Activated T-helper 1 cell treated with anti-CD3 and anti-CD28 coated beads, Interleukin-12 subunit alpha, Interleukin-12 subunit beta, Interleukin-2, Interleukin-4 antibody, amounts not matched to agents 30 ng/mL and 10 ng/mL and 1 ng/mL, durations not matched to agents 14 hours and 24 hours and 36 hours (primary cell): ENCODE data around the gene ATP5MG. TPM values are rescaled to one million over a fixed set of nuclear protein-coding genes. Genes with fewer than 3 reads are reported as not detected.
A peak's percentile ranks its signal among the peaks of the same experiment; 100 is the strongest.

ENCODE experiments used
- DNase-seq: peaks from one replicate; pipeline ENCODE4 v3.0.0; 2021; ENCODE audit warnings: low spot score
- H3K27ac Mint-ChIP-seq: one replicate; pipeline ENCODE4 v1.8.0; 2021; ENCODE audit warnings: mild to moderate bottlenecking, mixed read lengths
- H3K27me3 Mint-ChIP-seq: one replicate; pipeline ENCODE4 v1.8.0; 2022; ENCODE audit warnings: mild to moderate bottlenecking, moderate library complexity, mixed read lengths; ENCODE audit not compliant: insufficient read depth
- H3K36me3 Mint-ChIP-seq: one replicate; pipeline ENCODE4 v1.8.0; 2021; ENCODE audit warnings: low read depth, mixed read lengths
- H3K4me1 Mint-ChIP-seq: one replicate; pipeline ENCODE4 v1.8.0; 2021; ENCODE audit warnings: low read depth, mixed read lengths
- H3K4me3 Mint-ChIP-seq: one replicate; pipeline ENCODE4 v1.8.0; 2021; ENCODE audit warnings: mild to moderate bottlenecking, moderate library complexity, mixed read lengths
- H3K9me3 Mint-ChIP-seq: one replicate; pipeline ENCODE4 v1.8.0; 2021; ENCODE audit warnings: mixed read lengths
- intact Hi-C: fragments of 100-400 bp; cut with micrococcal nuclease; formaldehyde crosslinking; loops from one replicate; pipeline ENCODE4 v1.15.1; 2024
- total RNA-seq: library from RNA; stranded (reverse); gene quantifications from 2 replicates; pipeline ENCODE4 v1.2.3, GENCODE V29; 2022

ATP5MG gene
- total RNA-seq, 1 donor from 2014 or later: 216 TPM

DNA sequence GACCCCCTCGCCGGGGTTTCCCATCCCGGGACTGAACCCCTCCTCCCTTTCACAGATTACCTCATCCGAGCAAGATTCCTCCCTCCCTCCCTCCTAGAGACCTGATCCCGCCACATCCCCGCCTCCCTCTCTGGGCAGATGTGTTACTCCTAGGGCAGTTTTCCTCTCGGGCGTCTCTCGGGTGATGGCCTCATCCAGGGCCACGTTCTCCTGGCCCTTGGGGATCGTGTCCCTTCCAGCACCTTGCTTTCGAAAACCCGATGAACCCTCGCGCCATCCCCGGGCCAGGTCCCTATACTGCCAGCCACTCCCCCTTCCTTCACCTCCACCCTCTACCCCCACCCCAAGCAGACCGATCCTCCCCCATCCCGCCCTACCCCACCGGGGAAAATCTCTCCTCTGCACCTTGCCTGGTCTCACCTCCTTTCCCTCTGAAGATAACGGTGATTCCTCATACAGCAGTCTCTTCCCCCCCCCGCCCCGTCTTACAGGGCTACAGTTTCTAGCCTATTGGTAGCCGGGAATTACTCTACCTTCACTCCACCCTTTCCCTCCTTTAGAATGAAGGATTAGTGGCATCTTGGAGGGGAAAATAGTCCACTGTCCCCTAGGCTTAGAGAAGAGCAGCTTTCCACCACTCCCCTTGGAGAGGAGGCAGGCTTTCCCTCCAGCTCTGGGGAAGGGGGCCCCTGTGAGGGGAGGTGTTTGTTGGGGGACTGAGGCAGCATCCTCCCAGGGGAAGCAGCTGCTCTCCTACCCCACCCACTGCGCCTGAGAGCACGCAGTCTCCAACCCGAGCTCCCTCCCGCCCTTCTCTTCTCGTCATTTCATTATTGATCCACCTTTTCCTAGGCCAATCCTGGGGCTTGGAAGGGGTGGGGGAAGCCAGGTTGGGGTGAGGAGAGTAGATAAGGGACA is 36.1 kb downstream of the ATP5MG start:
- Mint-ChIP-seq H3K36me3 (peaks cover 20% of the 10 kb centered on the region), H3K27me3 (no peaks in the 10 kb centered on the region), H3K27ac (peak overlapping the region; percentile 89), H3K4me3 (peak overlapping the region; percentile 91), H3K9me3 (no peaks in the 10 kb centered on the region), H3K4me1 (peaks cover 59% of the 10 kb centered on the region)
- DNase-seq: peak; percentile 25
- intact Hi-C loops: loop anchor here (1.0 to 5.0 kb wide), 11 partner anchors 11 to 620 kb away; partner anchors contain the start of genes ARCN1, CD3D, CD3E and DDX6

DNA sequence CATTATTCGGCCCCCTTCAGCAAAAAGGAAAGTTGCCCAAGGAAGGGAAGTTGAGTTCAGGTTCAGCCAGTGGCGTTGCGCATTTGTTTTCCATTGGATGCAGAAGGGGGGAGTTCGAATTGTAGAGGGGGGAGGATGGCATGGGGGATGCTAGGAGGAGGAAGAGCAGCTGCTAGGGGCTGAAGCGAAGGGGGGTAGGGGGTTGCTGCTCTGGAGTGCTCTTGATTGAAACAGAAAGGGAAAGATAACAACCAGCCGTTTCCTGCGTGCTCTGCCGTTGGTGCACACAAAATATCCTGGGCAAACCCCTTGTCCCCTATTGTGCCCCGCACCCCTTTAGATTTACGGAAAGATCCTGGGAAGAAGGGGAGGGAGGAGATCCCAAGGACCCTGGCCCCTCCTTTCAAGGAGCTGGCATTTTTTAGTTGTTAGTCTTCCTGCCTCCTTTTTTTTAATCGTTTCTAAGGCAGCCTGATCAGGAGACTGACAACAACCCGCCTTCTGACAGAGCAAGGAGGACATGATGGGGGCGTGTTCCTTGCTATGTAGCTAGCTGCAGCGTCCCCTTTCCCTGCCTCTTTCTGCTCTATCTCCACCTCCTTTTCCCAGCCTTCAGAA is 37.0 kb downstream of the ATP5MG start:
- Mint-ChIP-seq H3K9me3 (no peaks in the 10 kb centered on the region), H3K27ac (peak overlapping the region; percentile 89), H3K27me3 (no peaks in the 10 kb centered on the region), H3K4me1 (peaks cover 68% of the 10 kb centered on the region), H3K4me3 (peak overlapping the region; percentile 91), H3K36me3 (peaks cover 20% of the 10 kb centered on the region)
- peak; percentile 54 for DNase-seq
- intact Hi-C loops: loop anchor here (1.0 to 5.0 kb wide), 10 partner anchors 10 to 621 kb away; partner anchors contain the start of genes ARCN1, CD3E, DDX6 and UBE4A

DNA sequence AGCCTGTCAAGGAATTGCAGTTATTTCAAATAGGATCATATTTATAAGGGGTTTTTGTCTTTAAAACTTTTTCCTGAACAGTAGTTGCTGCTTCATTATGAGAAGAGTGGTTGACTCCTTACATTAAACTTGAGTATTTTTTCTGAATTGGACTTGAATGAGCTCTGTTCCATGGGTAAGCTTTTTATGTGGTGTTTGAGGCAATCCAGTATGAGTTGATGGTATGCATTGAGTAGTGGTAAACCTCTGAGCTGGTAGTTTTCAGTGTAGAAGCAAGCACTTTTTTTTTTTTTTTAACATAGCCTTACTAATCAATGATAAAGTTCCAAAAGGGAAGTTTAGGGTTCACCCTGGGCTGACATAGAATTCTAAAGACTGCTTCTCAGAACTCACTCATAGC is 38.2 kb downstream of the ATP5MG start:
- H3K9me3 Mint-ChIP-seq: no peaks in the 10 kb centered on the region
- peaks cover 21% of the 10 kb centered on the region for H3K36me3 Mint-ChIP-seq

DNA sequence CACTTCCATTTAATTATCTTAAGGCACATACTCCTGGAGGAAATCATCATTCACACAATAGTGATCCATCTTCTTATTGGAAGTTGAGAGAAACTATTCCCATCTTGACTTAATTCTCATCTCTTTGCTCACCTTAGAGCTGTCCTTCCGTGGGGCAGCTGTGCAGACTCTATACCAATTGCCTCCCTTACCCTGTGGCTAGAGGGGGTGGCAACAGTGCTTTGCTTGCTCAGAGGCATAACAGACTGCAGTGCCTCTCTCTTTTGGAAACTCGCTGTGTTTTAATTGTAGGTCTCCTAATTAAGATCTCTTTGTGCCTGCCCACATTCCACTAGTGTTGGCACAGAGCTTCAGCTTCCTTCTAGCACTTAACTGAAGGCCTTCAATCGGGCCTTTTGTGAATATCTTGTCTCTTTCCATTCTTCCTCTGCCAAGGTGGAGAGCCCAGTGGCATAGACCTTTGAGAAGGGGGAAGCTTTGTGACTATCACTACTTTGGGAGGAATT is 40.4 kb downstream of the ATP5MG start:
- DNase-seq: no peak
- peaks cover 34% of the 10 kb centered on the region for H3K36me3 Mint-ChIP-seq
- peaks cover 87% of the 10 kb centered on the region for H3K4me1 Mint-ChIP-seq

More for the DNA sequence above, 38.2 kb downstream of the ATP5MG start:
- Mint-ChIP-seq H3K4me1 (peaks cover 72% of the 10 kb centered on the region), H3K27ac (peak overlapping the region; percentile 89), H3K4me3 (peak overlapping the region; percentile 91), H3K27me3 (no peaks in the 10 kb centered on the region)
- no peak for DNase-seq
- intact Hi-C loops: loop anchor here (2.0 to 5.0 kb wide), 8 partner anchors 133 to 622 kb away; partner anchors contain the start of genes ARCN1, CD3E, DDX6 and IL10RA

DNA sequence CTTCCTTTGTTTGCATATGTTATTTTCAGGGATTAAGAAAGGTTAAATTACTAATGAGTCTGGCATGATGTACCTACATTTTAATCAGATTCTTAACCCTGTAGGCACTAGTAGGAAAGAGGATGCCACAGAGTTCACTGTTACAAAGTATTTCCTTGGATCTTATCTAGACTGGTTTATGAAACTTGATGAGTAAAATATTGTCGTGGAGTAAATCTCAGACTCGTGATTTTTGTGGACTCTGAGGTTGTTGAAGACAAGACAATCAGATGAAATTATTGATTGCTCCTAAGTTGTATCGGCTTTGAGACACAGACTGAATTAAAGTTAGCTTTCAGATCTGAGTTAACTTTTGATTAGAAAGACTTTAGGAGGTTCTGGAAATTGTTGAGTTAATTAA is 40.9 kb downstream of the ATP5MG start:
- Mint-ChIP-seq H3K4me1 (peaks cover 92% of the 10 kb centered on the region), H3K9me3 (no peaks in the 10 kb centered on the region), H3K27ac (peak overlapping the region; percentile 85), H3K27me3 (no peaks in the 10 kb centered on the region), H3K4me3 (peak overlapping the region; percentile 27), H3K36me3 (peaks cover 36% of the 10 kb centered on the region)
- no peak for DNase-seq
- intact Hi-C loops: loop anchor here (2.0 to 5.0 kb wide), 2 partner anchors 396 to 455 kb away; partner anchors contain the start of gene IL10RA

More for the DNA sequence above, 40.4 kb downstream of the ATP5MG start:
- H3K9me3 Mint-ChIP-seq: no peaks in the 10 kb centered on the region
- peak overlapping the region; percentile 27 for H3K4me3 Mint-ChIP-seq
- intact Hi-C loops: loop anchor here (2.0 to 5.0 kb wide), 2 partner anchors 395 to 455 kb away; partner anchors contain the start of gene IL10RA
- no peaks in the 10 kb centered on the region for H3K27me3 Mint-ChIP-seq
- peak overlapping the region; percentile 85 for H3K27ac Mint-ChIP-seq

DNA sequence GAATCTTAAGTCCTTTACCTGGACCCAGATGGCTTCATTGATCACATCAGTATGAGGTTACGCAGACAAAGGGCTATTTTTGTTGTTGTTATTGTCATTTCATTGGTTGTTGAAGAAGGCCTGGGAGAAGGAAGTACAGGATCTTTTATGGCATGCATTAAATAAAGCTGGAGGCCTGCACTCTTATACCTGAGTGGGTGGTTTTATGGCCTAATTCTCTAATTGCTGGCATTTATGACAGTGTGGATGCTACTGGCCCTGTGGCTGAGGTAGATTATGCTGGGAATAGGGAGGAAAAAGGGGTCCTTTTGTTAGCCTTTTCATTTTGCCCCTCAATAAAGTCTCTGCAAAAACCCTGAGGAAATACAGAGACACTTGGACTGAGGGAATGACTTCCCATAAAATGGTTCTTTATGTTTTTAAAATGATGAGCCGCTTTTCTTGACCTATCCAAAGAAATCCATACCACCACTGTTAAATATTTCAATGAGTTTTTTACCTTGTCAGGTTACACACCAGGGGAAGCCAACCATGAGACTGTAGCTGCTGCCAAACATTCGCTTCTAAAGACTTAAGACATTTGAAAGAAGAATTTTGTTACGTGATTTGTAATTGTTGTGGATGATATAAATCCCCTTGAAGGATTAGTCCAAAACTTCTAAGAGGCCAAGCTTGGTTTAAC is 41.6 kb downstream of the ATP5MG start:
- Mint-ChIP-seq H3K4me1 (peaks cover 94% of the 10 kb centered on the region), H3K4me3 (peak overlapping the region; percentile 27), H3K27me3 (no peaks in the 10 kb centered on the region), H3K27ac (peak overlapping the region; percentile 71), H3K9me3 (no peaks in the 10 kb centered on the region), H3K36me3 (peaks cover 41% of the 10 kb centered on the region)
- intact Hi-C loops: loop anchor here (2.0 to 5.0 kb wide), 2 partner anchors 396 to 456 kb away; partner anchors contain the start of gene IL10RA
- no peak for DNase-seq

DNA sequence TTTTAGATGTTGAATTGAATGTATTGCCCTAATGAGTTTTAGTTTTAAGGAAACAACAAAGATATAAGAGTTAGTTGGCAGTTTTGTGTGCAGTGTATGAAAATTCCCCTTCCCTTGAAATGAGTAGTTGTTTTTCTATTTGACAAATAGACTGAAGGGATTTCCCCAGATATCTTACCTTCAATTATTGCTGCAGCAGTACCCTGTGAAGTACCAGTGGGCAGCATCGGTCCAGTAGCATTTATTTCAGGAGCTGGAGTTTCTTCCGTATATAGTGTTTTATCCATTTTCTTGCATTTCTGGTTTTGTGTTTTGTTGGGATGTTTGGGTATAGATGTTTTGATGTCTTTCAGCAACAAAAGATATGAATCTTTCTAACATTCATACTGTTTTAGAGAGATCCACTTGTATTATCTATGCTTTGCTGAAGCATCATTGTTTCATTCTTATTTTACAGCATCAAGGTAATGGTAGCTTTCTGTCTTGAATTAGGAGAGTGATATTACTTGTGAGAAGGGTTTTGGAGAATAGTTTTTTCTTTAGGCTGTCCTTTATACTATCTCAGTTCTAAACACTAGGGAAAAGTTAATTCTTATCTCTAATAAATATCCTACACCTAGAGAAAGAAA is 42.3 kb downstream of the ATP5MG start:
- Mint-ChIP-seq H3K27ac (peak overlapping the region; percentile 71), H3K36me3 (peaks cover 41% of the 10 kb centered on the region)

DNA sequence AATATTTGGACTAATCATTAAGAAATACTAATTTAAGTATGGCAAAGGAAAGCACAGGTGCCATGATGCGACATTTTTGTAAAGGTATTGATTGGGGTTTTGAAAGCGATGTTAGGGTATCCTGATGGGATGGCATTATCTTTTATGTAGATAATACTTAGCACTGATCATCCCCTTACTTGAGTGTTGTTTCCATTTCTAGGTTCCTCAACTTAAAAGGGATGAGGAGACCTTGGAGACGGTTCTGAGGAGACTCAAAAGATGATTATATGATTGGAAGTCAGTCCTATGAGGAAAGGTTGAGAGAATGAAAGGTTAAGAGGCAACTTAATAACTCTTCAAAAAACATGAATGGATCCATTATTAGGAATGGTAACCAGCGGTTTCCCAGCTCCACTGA is 46.0 kb downstream of the ATP5MG start:
- Mint-ChIP-seq H3K9me3 (no peaks in the 10 kb centered on the region), H3K36me3 (peaks cover 29% of the 10 kb centered on the region), H3K27ac (no peak overlapping the region), H3K27me3 (no peaks in the 10 kb centered on the region), H3K4me1 (peaks cover 76% of the 10 kb centered on the region), H3K4me3 (peak overlapping the region; percentile 30)
- DNase-seq: no peak
- intact Hi-C loops: no loop called here

More for the DNA sequence above, 42.3 kb downstream of the ATP5MG start:
- H3K4me3 Mint-ChIP-seq: peak overlapping the region; percentile 27
- H3K9me3 Mint-ChIP-seq: no peaks in the 10 kb centered on the region
- peaks cover 96% of the 10 kb centered on the region for H3K4me1 Mint-ChIP-seq
- H3K27me3 Mint-ChIP-seq: no peaks in the 10 kb centered on the region
- intact Hi-C loops: loop anchor here (2.0 to 5.0 kb wide), 2 partner anchors 397 to 456 kb away; partner anchors contain the start of gene IL10RA
- DNase-seq: no peak

DNA sequence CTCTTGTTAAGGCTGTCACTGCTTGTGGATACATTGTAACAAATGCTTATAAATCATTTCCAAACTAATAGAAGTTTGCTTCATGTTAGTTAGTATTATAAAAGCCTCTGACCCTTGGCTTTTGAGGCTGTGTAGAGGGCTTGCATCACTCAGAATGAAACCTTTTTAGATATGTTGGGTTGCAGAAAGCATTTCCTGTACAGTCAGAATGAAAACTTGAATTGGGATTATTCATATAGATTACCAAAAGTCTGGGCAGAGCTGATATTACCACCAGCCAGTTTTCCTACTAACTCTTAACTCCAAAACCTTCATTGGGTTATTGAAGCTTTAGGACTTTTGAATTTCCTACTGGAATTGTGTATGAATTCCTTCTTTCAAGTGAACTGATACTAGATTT is 46.9 kb downstream of the ATP5MG start:
- peaks cover 35% of the 10 kb centered on the region for H3K36me3 Mint-ChIP-seq
- peak overlapping the region; percentile 22 for H3K27ac Mint-ChIP-seq
- no peak for DNase-seq
- intact Hi-C loops: loop anchor here (1.0 to 2.0 kb wide), 2 partner anchors 10 to 15 kb away; no protein-coding TSS in a partner anchor
- no peaks in the 10 kb centered on the region for H3K9me3 Mint-ChIP-seq
- H3K27me3 Mint-ChIP-seq: no peaks in the 10 kb centered on the region
- peak overlapping the region; percentile 6 for H3K4me3 Mint-ChIP-seq
- peaks cover 73% of the 10 kb centered on the region for H3K4me1 Mint-ChIP-seq

DNA sequence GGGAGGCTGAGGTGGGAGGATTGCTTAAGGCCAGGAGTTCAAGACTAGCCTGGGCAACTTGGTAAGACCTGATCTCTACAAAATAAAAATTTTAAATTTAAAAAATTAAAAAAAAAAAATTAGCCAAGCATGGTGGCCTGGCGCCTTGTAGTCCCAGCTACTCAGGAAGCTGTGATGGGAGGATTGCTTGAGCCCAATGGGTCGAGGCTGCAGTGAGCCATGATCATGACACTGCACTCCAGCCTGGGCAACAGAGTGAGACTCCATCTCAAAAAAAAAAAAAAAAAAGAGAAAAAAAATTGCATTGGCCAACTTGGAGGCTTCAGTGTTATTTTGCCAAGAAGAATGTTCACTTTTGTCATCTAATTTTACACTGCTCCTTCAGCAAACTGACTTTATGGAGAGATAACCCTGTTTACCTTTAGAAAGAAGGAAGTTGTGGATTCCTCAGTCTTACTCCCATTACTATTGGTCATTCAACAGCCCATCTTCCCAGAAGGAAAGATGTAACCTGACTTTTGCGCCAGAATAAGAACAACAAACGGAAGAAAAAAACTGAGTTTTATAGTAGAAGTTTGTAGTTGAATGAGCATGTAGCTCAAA is 48.0 kb downstream of the ATP5MG start:
- intact Hi-C loops: loop anchor here (2.0 kb wide), 1 partner anchor 13 kb away; no protein-coding TSS in a partner anchor

DNA sequence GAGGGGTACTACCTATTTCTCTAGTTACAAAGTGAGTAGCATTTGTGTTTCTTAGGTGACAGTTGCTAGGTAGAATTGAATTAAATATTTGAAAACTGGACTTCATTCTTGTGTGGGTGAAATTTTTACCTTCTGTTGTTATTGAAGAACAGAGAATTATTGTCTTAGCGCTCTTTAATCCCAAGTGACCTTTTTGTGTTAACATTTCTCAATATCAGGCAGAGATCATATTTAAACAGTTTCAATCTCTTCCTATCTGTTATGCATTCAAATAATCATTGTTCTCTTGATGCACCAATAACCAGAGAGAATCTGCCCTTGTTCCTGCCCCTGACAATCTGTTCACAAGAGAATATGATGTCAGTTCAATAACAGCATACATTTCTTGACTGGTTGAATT is 49.0 kb downstream of the ATP5MG start:
- no peak for DNase-seq
- no peaks in the 10 kb centered on the region for H3K27me3 Mint-ChIP-seq
- intact Hi-C loops: no loop called here
- H3K4me3 Mint-ChIP-seq: no peak overlapping the region
- no peaks in the 10 kb centered on the region for H3K9me3 Mint-ChIP-seq
- H3K27ac Mint-ChIP-seq: peak overlapping the region; percentile 0
- peaks cover 63% of the 10 kb centered on the region for H3K4me1 Mint-ChIP-seq
- peaks cover 31% of the 10 kb centered on the region for H3K36me3 Mint-ChIP-seq

More for the DNA sequence above, 48.0 kb downstream of the ATP5MG start:
- no peak overlapping the region for H3K27ac Mint-ChIP-seq
- no peak overlapping the region for H3K4me3 Mint-ChIP-seq
- H3K4me1 Mint-ChIP-seq: peaks cover 73% of the 10 kb centered on the region
- H3K36me3 Mint-ChIP-seq: peaks cover 37% of the 10 kb centered on the region
- DNase-seq: no peak
- H3K9me3 Mint-ChIP-seq: no peaks in the 10 kb centered on the region
- H3K27me3 Mint-ChIP-seq: no peaks in the 10 kb centered on the region
